HEK293 (cell line): ENCODE measurements around the gene PCBP1.

ENCODE experiments used
- CTCF ChIA-PET: fragments of 350-600 bp; formaldehyde crosslinking; extraction: SDS; loops from one replicate; lab custom pipeline; 2021; ENCODE audit warnings: antibody characterized with exemption; lab: Yijun Ruan, JAX
- POLR2A ChIA-PET: fragments of 300-600 bp; formaldehyde crosslinking; extraction: SDS; loops from one replicate; lab custom pipeline; 2020; ENCODE audit warnings: antibody characterized with exemption, inconsistent platforms; lab: Yijun Ruan, JAX
- H3K27ac ChIP-seq: fragments of 200-500 bp; sonication (Bioruptor generic); 2 replicates; pipeline ENCODE4 v1.5.1; 2014; ENCODE audit warnings: low read depth, low read length, control low read depth, inconsistent platforms; ENCODE audit errors: extremely low read depth
- H3K36me3 ChIP-seq, 2 experiments: fragments of 200-500 bp in 1 of 2; sonication (Bioruptor generic) in 1 of 2; 1 replicate in 1 of 2; 2 replicates in 1 of 2; pipeline ENCODE4 v1.5.1; 2014 to 2017; ENCODE audit warnings: inconsistent platforms in 2 of 2, low read length in 2 of 2; ENCODE audit not compliant: control insufficient read depth in 2 of 2, insufficient read depth in 1 of 2
- H3K4me1 ChIP-seq: fragments of 200-500 bp; sonication (Bioruptor generic); 2 replicates; pipeline ENCODE4 v1.5.1; 2014; ENCODE audit warnings: mild to moderate bottlenecking, low read length, inconsistent platforms; ENCODE audit not compliant: control insufficient read depth, insufficient read depth
- H3K4me3 ChIP-seq: 2 replicates; pipeline ENCODE4 v1.5.1; 2011; ENCODE audit warnings: low read depth, mild to moderate bottlenecking, control low read depth, low read length, moderate library complexity
- H3K9me3 ChIP-seq: fragments of 200-500 bp; sonication (Bioruptor generic); 2 replicates; pipeline ENCODE4 v1.5.1; 2014; ENCODE audit warnings: low read depth, low read length, inconsistent platforms; ENCODE audit not compliant: control insufficient read depth, insufficient read depth
- BCL6B ChIP-seq: fragments of 450-650 bp; formaldehyde crosslinking; IDR thresholded peaks from 2 replicates; pipeline ENCODE4 v1.5.1; 2017; ENCODE audit warnings: missing biosample characterization, missing genetic modification characterization
- PATZ1 ChIP-seq: fragments of 450-650 bp; formaldehyde crosslinking; IDR thresholded peaks from 2 replicates; pipeline ENCODE4 v1.5.1; 2016; ENCODE audit warnings: missing biosample characterization, missing genetic modification characterization
- SCRT2 ChIP-seq: fragments of 450-650 bp; formaldehyde crosslinking; IDR thresholded peaks from 2 replicates; pipeline ENCODE4 v1.5.1; 2016; ENCODE audit warnings: missing biosample characterization, missing genetic modification characterization
- SP2 ChIP-seq: fragments of 450-650 bp; formaldehyde crosslinking; IDR thresholded peaks from 2 replicates; pipeline ENCODE4 v1.5.1; 2016; ENCODE audit warnings: missing biosample characterization, missing genetic modification characterization
- SP3 ChIP-seq: fragments of 450-650 bp; formaldehyde crosslinking; IDR thresholded peaks from 2 replicates; pipeline ENCODE4 v1.5.1; 2016; ENCODE audit warnings: missing biosample characterization, missing genetic modification characterization
- YY1 ChIP-seq: fragments of 450-650 bp; formaldehyde crosslinking; IDR thresholded peaks from 2 replicates; pipeline ENCODE4 v1.5.1; 2018; ENCODE audit warnings: missing biosample characterization, missing genetic modification characterization
- ZBTB10 ChIP-seq: fragments of 450-650 bp; formaldehyde crosslinking; IDR thresholded peaks from 2 replicates; pipeline ENCODE4 v1.5.1; 2016; ENCODE audit warnings: missing biosample characterization, missing genetic modification characterization
- ZBTB20 ChIP-seq: fragments of 450-650 bp; formaldehyde crosslinking; IDR thresholded peaks from 2 replicates; pipeline ENCODE4 v1.5.1; 2016; ENCODE audit warnings: missing biosample characterization, missing genetic modification characterization
- ZBTB8A ChIP-seq: fragments of 450-650 bp; formaldehyde crosslinking; IDR thresholded peaks from 2 replicates; pipeline ENCODE4 v1.5.1; 2016; ENCODE audit warnings: missing biosample characterization, missing genetic modification characterization
- ZFP37 ChIP-seq: fragments of 450-650 bp; formaldehyde crosslinking; IDR thresholded peaks from 2 replicates; pipeline ENCODE4 v1.5.1; 2016; ENCODE audit warnings: missing biosample characterization, missing genetic modification characterization
- ZFP69B ChIP-seq: fragments of 450-650 bp; formaldehyde crosslinking; IDR thresholded peaks from 2 replicates; pipeline ENCODE4 v1.5.1; 2016; ENCODE audit warnings: missing biosample characterization, missing genetic modification characterization
- ZNF2 ChIP-seq: fragments of 450-650 bp; formaldehyde crosslinking; IDR thresholded peaks from 2 replicates; pipeline ENCODE4 v1.5.1; 2016; ENCODE audit warnings: missing biosample characterization, missing genetic modification characterization
- ZNF335 ChIP-seq: fragments of 450-650 bp; formaldehyde crosslinking; conservative IDR thresholded peaks from 2 replicates; pipeline ENCODE4 v1.5.1; 2016; ENCODE audit warnings: missing biosample characterization, missing genetic modification characterization
- ZNF37A ChIP-seq: fragments of 450-650 bp; IDR thresholded peaks from 2 replicates; pipeline ENCODE4 v1.5.1; 2018; ENCODE audit warnings: missing biosample characterization, missing genetic modification characterization
- ZNF510 ChIP-seq: fragments of 450-650 bp; formaldehyde crosslinking; IDR thresholded peaks from 2 replicates; pipeline ENCODE4 v1.5.1; 2018; ENCODE audit warnings: mild to moderate bottlenecking, missing genetic modification characterization, missing biosample characterization; ENCODE audit not compliant: insufficient replicate concordance
- ZNF580 ChIP-seq: fragments of 450-650 bp; formaldehyde crosslinking; IDR thresholded peaks from 2 replicates; pipeline ENCODE4 v1.5.1; 2016; ENCODE audit warnings: missing biosample characterization, missing genetic modification characterization
- ZNF707 ChIP-seq: fragments of 450-650 bp; formaldehyde crosslinking; IDR thresholded peaks from 2 replicates; pipeline ENCODE4 v1.5.1; 2016; ENCODE audit warnings: missing biosample characterization, missing genetic modification characterization
- ZNF76 ChIP-seq: fragments of 450-650 bp; formaldehyde crosslinking; IDR thresholded peaks from 2 replicates; pipeline ENCODE4; 2016; ENCODE audit warnings: low read depth, missing biosample characterization, missing genetic modification characterization, borderline replicate concordance
- ZSCAN30 ChIP-seq: fragments of 450-650 bp; IDR thresholded peaks from 2 replicates; pipeline ENCODE4 v1.5.1; 2018; ENCODE audit warnings: missing biosample characterization, mild to moderate bottlenecking, missing genetic modification characterization, moderate library complexity
- ZSCAN4 ChIP-seq: fragments of 450-650 bp; formaldehyde crosslinking; IDR thresholded peaks from 2 replicates; pipeline ENCODE4 v1.5.1; 2017; ENCODE audit warnings: missing biosample characterization, missing genetic modification characterization

PCBP1 gene

GRCh38 chr2:70084973-70085710, 2.1 kb upstream of the PCBP1 start:
- no peak overlapping the region for H3K4me3 ChIP-seq
- H3K9me3 ChIP-seq = no peaks in the 10 kb centered on the region
- H3K27ac ChIP-seq = peak overlapping the region; percentile 100
- H3K36me3 ChIP-seq = peaks cover 22 to 72% of the 10 kb centered on the region in 2 experiments
- peak; percentile 57 for TF ChIP-seq SCRT2 (tag by site-specific recombination)
- TF ChIP-seq ZNF707 = no peak
- peaks cover 11% of the 10 kb centered on the region for H3K4me1 ChIP-seq
- CTCF ChIA-PET = interaction anchor here (0.6 to 3.4 kb wide), 8 partner anchors 14 to 360 kb away, joined by 3 to 14 read pairs (median 4); no protein-coding TSS in a partner anchor
- POLR2A ChIA-PET = interaction anchor here (0.5 to 5.9 kb wide), 8 partner anchors 24 to 714 kb away, joined by 3 to 56 read pairs (median 5); partner anchors contain the start of genes C2orf42 and MXD1

- H3K36me3 ChIP-seq = peaks cover 15 to 66% of the 10 kb centered on the region in 2 experiments
- peak overlapping the region; percentile 70 for H3K4me3 ChIP-seq
- H3K4me1 ChIP-seq = peaks cover 11% of the 10 kb centered on the region
- peak overlapping the region; percentile 100 for H3K27ac ChIP-seq
- no peaks in the 10 kb centered on the region for H3K9me3 ChIP-seq
- no peak for TF ChIP-seq ZBTB10 (tag by site-specific recombination)
- TF ChIP-seq BCL6B (tag by site-specific recombination) = no peak
- TF ChIP-seq ZFP69B (tag by site-specific recombination) = no peak
- TF ChIP-seq ZNF335 (tag by site-specific recombination) = 0 out of 2 replicates have a peak, but pooled peaks have one; percentile 28
- ChIA-PET CTCF (interaction anchor here (0.6 to 1.4 kb wide), 7 partner anchors 15 to 361 kb away, joined by 3 to 6 read pairs (median 3); no protein-coding TSS in a partner anchor), POLR2A (interaction anchor here (0.5 to 5.9 kb wide), 8 partner anchors 23 to 715 kb away, joined by 3 to 56 read pairs (median 5); partner anchors contain the start of genes C2orf42 and MXD1)
Measured at GRCh38 chr2:70085711-70086277, 1.5 kb upstream of the PCBP1 start.

- peaks cover 11% of the 10 kb centered on the region for H3K4me1 ChIP-seq
- H3K4me3 ChIP-seq = peak overlapping the region; percentile 70
- H3K9me3 ChIP-seq = no peaks in the 10 kb centered on the region
- peak overlapping the region; percentile 100 for H3K27ac ChIP-seq
- ChIA-PET CTCF (interaction anchor here (0.8 to 1.4 kb wide), 5 partner anchors 15 to 362 kb away, joined by 3 to 6 read pairs (median 4); no protein-coding TSS in a partner anchor), POLR2A (interaction anchor here (0.6 to 5.9 kb wide), 10 partner anchors 22 to 362 kb away, joined by 3 to 56 read pairs (median 4); partner anchors contain the start of genes C2orf42 and MXD1)
- peaks cover 9 to 60% of the 10 kb centered on the region in 2 experiments for H3K36me3 ChIP-seq
- TF ChIP-seq ZNF37A (tag by site-specific recombination) (no peak), ZNF76 (tag by site-specific recombination) (0 out of 2 replicates have a peak, but pooled peaks have one; percentile 41), YY1 (tag by site-specific recombination) (peak; percentile 97), ZNF580 (tag by site-specific recombination) (0 out of 2 replicates have a peak, but pooled peaks have one; percentile 19), ZNF2 (peak; percentile 61), ZBTB8A (peak; percentile 94), ZFP37 (tag by site-specific recombination) (0 out of 2 replicates have a peak, but pooled peaks have one; percentile 38), ZFP69B (tag by site-specific recombination) (0 out of 2 replicates have a peak, but pooled peaks have one; percentile 20), ZNF510 (tag by site-specific recombination) (no peak), SP3 (tag by site-specific recombination) (peak; percentile 49), ZBTB20 (tag by site-specific recombination) (peak; percentile 48; the same call in 1 of the 2 replicates), ZSCAN4 (0 out of 2 replicates have a peak, but pooled peaks have one; percentile 9), ZSCAN30 (tag by site-specific recombination) (no peak; the same call in 1 of the 2 replicates), PATZ1 (peak; percentile 59; the same call in 1 of the 2 replicates), SP2 (tag by site-specific recombination) (peak; percentile 40)
Measured at GRCh38 chr2:70086278-70086837, 919 bp upstream of the PCBP1 start.
